Adipocyte (in vitro differentiated cells): ENCODE measurements around the gene AREG.
A peak's percentile ranks its signal among the peaks of the same experiment; 100 is the strongest.
"Not testable (repeated sequence)": the region's sequence is repeated elsewhere in the genome, so short reads cannot be mapped to it uniquely, and the experiment has no call there.

Experiments used
- DNase-seq: peaks from one replicate; pipeline ENCODE4 v3.0.0-alpha.2; 2015; ENCODE audit warnings: low read depth
- H3K27me3 ChIP-seq: replicated peaks from 2 replicates; pipeline ENCODE4 v1.7.0; 2013; ENCODE audit warnings: mild to moderate bottlenecking, low read length, moderate library complexity; ENCODE audit not compliant: control insufficient read depth, insufficient read depth
- H3K36me3 ChIP-seq: 2 replicates; pipeline ENCODE4 v1.7.0; 2013; ENCODE audit warnings: low read length, mild to moderate bottlenecking, moderate library complexity; ENCODE audit not compliant: control insufficient read depth, insufficient read depth, severe bottlenecking
- H3K4me1 ChIP-seq: 2 replicates; pipeline ENCODE4 v1.7.0; 2013; ENCODE audit warnings: mild to moderate bottlenecking, low read length, moderate library complexity; ENCODE audit not compliant: control insufficient read depth, insufficient read depth
- H3K4me3 ChIP-seq: 2 replicates; pipeline ENCODE4 v1.7.0; 2013; ENCODE audit warnings: mild to moderate bottlenecking, low read length, moderate library complexity
- H3K9ac ChIP-seq: 2 replicates; pipeline ENCODE4 v1.7.0; 2013; ENCODE audit warnings: mild to moderate bottlenecking, low read length, moderate library complexity
- H3K9me3 ChIP-seq: 2 replicates; pipeline ENCODE4 v1.7.0; 2013; ENCODE audit warnings: mild to moderate bottlenecking, low read length, moderate library complexity; ENCODE audit not compliant: control insufficient read depth

The AREG gene, protein sequence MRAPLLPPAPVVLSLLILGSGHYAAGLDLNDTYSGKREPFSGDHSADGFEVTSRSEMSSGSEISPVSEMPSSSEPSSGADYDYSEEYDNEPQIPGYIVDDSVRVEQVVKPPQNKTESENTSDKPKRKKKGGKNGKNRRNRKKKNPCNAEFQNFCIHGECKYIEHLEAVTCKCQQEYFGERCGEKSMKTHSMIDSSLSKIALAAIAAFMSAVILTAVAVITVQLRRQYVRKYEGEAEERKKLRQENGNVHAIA

DNA sequence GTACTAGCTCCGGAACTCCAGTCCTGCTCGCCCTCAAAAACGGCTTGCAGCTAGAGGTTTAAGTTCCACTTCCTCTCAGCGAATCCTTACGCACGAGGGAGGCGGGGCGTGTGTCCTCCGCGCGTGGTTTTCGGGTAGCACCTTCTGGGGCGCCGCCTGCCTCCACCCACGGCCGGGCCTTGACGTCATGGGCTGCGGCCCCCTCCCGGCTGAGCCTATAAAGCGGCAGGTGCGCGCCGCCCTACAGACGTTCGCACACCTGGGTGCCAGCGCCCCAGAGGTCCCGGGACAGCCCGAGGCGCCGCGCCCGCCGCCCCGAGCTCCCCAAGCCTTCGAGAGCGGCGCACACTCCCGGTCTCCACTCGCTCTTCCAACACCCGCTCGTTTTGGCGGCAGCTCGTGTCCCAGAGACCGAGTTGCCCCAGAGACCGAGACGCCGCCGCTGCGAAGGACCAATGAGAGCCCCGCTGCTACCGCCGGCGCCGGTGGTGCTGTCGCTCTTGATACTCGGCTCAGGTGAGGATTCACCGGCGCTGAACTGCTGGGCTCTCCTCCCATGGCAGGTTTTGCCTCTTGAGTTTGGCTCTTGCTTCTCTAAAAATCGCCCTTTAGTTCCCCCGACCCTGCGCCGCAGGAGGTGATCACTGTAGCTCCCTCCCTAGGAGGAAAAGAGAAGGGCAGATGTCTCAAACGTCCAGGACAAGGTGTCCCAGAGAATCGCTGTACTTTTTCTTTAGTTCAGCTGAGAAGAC, at the start of gene AREG:
Gene AREG, plus strand, starts transcription at position 246 of the 752 bp plus-strand sequence. Its CDS starts 210 bp downstream, at position 456.
- Histone ChIP-seq H3K4me3 (peak within 1 kb of the TSS; percentile 95), H3K27me3 (no peaks in the 10 kb centered on the region), H3K36me3 (no peaks in the 10 kb centered on the region), H3K9ac (peak within 1 kb of the TSS; percentile 80), H3K4me1 (peaks cover 10% of the 10 kb centered on the region), H3K9me3 (no peaks in the 10 kb centered on the region)
- DNase-seq: peak; percentile 74

DNA sequence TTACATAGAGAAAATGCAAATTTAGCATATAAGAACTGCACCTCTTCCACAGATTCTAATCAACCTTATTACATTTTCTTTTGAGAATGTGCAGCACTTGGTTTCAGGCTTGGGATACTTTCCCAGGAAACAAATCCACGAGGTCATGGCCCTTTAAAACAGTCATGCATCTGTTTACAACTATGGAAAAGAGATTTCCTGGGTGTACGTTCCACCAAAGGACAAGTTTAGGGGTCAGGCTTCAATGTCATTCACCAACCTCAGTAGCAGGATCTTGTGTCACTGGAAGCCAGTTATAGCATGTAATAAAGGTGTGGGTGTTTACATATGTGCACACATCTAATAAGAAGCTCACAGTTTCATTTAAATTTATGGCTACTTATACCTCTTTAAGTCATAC, 49.3 kb upstream of the AREG start:
- no peaks in the 10 kb centered on the region for H3K9me3 ChIP-seq
- H3K9ac ChIP-seq: no peak overlapping the region
- H3K4me3 ChIP-seq: no peak overlapping the region
- no peaks in the 10 kb centered on the region for H3K4me1 ChIP-seq
- DNase-seq: no peak
- no peaks in the 10 kb centered on the region for H3K27me3 ChIP-seq
- no peaks in the 10 kb centered on the region for H3K36me3 ChIP-seq

DNA sequence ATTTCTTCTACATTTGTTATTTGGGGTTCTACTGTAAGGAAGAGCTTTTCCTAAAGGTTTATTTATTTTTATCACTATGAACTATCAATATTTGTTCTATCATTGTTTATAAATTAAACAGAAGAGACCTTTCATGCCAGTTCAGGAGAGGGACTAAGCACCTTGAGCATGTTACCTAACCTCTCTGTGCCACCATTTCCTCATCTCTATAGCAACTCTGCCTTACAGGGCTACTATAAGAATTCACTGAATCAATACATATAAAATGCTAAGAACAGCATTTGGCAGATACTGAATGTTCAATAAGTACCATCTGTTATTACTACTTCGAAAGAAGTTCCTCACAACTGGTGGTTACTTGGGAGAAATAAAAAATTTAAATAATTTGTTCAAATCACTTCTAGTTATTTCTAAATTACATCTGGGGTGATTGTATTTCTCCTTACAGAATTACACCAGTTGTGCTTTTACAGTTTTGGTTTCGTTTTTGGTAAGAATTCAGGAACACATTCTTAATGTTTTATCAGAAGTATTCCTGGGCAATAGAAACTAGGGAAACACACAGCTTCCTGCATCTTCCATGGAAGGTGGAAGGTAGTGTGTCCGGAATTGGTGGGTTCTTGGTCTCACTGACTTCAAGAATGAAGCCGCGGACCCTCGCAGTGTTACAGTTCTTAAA, 47.0 kb upstream of the AREG start:
- Histone ChIP-seq H3K4me3 (peak overlapping the region; percentile 69), H3K27me3 (no peaks in the 10 kb centered on the region), H3K4me1 (no peaks in the 10 kb centered on the region), H3K9ac (peak overlapping the region; percentile 14), H3K9me3 (no peaks in the 10 kb centered on the region), H3K36me3 (no peaks in the 10 kb centered on the region)
- DNase-seq: peak; percentile 29

DNA sequence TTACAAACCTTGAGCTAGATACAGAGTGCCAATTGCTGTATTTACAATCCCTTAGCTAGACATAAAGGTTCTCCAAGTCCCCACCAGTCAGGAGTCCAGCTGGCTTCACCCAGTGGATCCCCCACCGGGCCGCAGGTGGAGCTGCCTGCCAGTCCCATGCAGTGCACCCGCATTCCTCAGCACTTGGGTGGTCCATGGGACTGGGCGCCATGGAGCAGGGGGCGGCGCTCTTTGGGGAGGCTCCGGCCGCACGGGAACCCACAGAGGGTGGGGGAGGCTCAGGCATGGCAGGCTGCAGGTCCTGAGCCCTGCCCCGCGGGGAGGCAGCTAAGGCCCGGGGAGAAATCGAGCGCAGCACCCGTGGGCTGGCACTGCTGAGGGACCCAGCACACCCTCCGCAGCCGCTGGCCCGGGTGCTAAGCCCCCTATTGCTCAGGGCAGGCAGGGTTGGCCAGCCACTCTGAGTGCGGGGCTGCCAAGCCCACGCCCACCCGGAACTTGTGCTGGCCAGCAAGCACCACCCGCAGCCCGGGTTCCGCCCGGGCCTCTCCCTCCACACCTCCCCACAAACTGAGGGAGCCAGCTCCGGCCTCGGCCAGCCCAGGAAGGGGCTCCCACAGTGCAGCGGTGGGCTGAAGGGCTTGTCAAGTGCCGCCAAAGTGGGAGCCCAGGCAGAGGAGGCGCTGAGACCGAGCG, 45.9 kb upstream of the AREG start:
- H3K4me1 ChIP-seq, DNase-seq, H3K9ac ChIP-seq, H3K36me3 ChIP-seq, H3K4me3 ChIP-seq, H3K9me3 ChIP-seq, H3K27me3 ChIP-seq: not testable (repeated sequence)

DNA sequence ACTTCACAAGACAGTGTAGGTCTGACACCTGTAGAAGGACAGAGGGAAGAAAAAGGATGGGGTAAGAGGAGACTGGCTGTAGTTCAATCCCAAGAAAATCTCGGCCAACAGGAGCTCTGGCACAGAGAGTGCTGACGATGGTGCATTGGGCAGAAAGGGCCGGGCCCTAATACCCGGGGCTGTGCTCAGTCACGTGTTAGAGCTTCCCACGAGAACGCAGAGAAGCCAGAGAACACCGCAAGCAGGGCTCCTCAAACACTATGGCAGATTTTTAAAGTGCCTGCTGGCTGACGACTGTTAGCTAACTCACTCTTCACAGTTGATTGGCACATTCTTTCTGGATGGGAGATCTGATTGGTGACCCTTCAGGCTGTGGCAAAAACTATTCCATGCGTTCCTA, 44.5 kb upstream of the AREG start:
- Histone ChIP-seq H3K27me3 (no peaks in the 10 kb centered on the region), H3K36me3 (no peaks in the 10 kb centered on the region), H3K4me3 (no peak overlapping the region), H3K9ac (no peak overlapping the region), H3K4me1 (no peaks in the 10 kb centered on the region), H3K9me3 (no peaks in the 10 kb centered on the region)
- no peak for DNase-seq

DNA sequence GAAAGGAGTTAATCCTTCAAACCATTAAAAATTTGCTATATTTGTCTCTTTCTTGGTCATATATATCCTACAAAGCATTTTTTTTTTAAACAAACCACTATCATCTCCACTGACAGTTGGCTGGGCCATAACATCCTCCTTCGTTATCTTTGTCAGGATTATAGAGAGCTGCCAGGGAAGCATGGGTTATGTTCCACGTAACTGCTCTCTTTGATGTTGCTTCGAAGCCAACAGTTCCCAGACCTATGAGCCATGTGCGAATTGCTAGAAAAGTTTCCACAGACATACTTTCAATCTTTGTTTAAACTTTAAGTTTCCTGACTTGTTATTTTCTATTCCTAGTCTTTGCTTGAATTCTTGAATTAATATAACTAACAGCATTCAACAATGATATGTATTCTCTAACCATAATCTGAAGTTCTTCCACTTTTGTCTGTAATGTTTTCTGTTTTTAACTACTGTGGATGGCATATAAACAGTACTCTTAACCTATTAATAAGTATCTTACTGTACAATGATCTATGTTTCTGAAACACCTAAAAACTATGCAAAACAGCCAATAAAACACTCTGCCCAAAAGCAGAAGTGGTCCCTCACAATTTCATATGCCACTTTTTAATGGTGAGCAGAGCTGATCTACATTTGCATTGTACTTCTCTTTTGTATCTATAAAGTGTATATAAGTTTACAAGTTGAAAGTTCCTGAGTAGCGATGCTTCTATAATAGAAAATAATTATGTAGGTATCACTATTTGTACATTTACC, 42.1 kb upstream of the AREG start:
- no peaks in the 10 kb centered on the region for H3K4me1 ChIP-seq
- H3K4me3 ChIP-seq: no peak overlapping the region
- H3K36me3 ChIP-seq: no peaks in the 10 kb centered on the region
- H3K9me3 ChIP-seq: no peaks in the 10 kb centered on the region
- no peak for DNase-seq
- H3K27me3 ChIP-seq: no peaks in the 10 kb centered on the region
- no peak overlapping the region for H3K9ac ChIP-seq

DNA sequence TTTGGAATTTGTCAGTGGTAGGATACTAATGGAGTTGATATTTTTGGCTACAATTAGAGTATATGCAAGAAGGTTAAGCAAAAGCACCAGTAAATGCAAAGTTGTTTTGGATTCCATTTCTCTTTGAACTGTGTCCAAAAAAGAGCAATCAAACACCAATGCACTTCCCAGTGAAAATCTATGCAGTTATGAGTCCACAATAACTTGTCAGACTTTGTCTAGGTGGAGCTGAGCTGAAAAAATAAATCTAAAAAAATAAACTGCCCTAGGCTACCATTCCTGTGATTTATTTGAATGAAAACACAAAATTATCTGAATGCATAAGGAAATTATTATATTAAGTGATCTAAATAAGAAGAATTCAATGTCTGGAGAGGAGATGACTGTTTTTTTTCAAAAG, 37.0 kb upstream of the AREG start:
- H3K9ac ChIP-seq: no peak overlapping the region
- H3K27me3 ChIP-seq: no peaks in the 10 kb centered on the region
- H3K4me1 ChIP-seq: no peaks in the 10 kb centered on the region
- H3K4me3 ChIP-seq: no peak overlapping the region
- no peak for DNase-seq
- no peaks in the 10 kb centered on the region for H3K9me3 ChIP-seq
- H3K36me3 ChIP-seq: no peaks in the 10 kb centered on the region

DNA sequence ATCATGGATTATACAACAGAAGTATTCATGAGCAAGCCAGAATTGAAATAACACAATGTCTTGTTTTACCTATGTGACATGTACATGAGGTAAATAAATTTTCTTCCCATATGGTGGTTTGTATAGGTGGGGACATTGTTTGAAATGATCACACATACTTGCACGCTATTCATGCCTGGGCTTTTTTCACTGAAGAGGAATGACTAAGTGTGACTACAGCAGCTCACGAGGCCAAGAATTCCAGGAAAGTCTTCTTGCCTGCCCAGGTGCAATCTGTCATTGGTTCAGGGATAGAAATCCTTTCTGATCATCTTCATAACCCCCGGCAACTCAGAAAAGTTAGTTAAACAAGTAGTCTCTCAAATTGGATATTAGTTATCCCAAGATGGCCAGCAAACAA, 36.3 kb upstream of the AREG start:
- no peak overlapping the region for H3K9ac ChIP-seq
- no peaks in the 10 kb centered on the region for H3K4me1 ChIP-seq
- H3K4me3 ChIP-seq: no peak overlapping the region
- no peaks in the 10 kb centered on the region for H3K9me3 ChIP-seq
- no peak for DNase-seq
- H3K36me3 ChIP-seq: no peaks in the 10 kb centered on the region
- no peaks in the 10 kb centered on the region for H3K27me3 ChIP-seq

DNA sequence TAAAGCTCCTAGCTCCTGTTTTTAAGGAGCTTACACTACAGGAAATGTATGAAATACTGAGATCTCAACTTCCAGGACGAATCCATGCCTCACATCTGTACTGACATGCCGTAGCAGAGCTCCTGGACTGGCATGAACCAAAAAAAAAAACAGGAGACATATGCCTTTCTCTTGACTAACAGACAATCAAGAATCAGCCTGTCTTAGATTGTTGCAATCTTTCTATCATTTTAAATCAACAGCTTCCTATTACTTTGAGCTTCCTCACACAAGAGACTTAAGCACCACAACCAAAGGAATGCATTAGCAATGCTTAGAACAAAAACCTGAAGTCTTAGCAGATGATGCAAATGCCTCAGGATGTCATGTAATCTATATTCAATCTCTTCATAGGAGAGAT, 34.7 kb upstream of the AREG start:
- H3K4me3 ChIP-seq: no peak overlapping the region
- H3K9ac ChIP-seq: no peak overlapping the region
- no peaks in the 10 kb centered on the region for H3K4me1 ChIP-seq
- no peaks in the 10 kb centered on the region for H3K27me3 ChIP-seq
- DNase-seq: peak; percentile 29
- H3K36me3 ChIP-seq: no peaks in the 10 kb centered on the region
- no peaks in the 10 kb centered on the region for H3K9me3 ChIP-seq

DNA sequence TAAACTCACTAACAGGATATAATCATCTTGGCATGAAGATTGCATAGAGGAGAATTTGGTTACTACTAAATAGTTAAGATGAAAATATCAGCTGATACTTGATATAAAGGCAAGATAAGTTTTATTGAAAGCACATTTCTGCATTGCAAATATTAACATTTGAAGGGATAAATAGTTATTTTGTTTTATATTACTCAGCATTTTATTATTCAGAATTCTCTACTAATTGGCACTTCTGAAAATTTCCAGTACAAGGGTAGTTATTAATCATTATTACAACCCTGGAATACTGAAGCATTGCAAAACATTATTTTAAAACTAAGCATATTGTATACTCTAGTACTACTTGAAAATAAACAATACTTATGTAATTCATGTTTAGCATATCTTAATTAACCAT, 32.7 kb upstream of the AREG start:
- no peak overlapping the region for H3K9ac ChIP-seq
- H3K27me3 ChIP-seq: no peaks in the 10 kb centered on the region
- H3K9me3 ChIP-seq: no peaks in the 10 kb centered on the region
- no peak overlapping the region for H3K4me3 ChIP-seq
- no peaks in the 10 kb centered on the region for H3K36me3 ChIP-seq
- no peak for DNase-seq
- H3K4me1 ChIP-seq: peaks cover 13% of the 10 kb centered on the region
